ENCODE measurements around the gene ABHD12. TPM values are rescaled to one million over a fixed set of nuclear protein-coding genes. Genes with fewer than 3 reads are reported as not detected.

Gene ABHD12
- polyA plus RNA-seq, 1 donor (not counting 4 experiments of a cell fraction or from before 2014, with no cell fraction given) = 11.2 TPM

DNA sequence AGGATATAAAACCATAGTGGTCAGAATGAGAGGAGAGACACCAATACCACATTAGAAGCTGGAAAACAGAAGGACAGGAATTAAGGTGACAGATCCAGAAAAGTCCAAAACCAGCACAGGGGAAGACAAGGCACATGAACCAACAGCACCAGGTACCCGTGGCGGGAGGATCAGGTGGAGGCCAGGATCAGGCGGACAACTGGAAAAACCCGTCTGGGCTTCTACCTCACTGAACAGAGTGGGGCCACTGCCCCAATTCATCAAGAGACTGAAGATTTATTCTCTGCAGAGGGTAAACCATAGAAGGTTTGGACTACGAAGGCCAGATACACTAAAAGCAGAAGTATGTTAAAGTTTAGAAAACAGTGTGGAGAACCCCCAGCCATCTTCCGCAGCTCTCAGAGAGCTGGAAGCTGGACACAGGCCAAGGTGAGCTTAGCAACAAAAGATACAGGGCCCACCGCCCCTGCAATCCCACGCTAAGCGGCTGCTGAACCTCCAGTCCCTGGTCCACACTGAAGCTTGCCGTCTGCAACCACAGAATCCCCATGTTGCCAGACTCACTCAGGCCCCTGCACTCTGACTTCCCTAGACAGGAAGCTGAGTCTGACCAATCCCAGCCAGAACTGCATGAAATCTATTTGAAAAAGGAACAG, 29.9 kb downstream of the ABHD12 start:
- no peak overlapping the region for H2AFZ ChIP-seq (ENCODE audit: control insufficient read depth, low read length)
- TF ChIP-seq CTCF (optimal IDR thresholded peaks at IDR 0.05 in 1 of 3, IDR thresholded peaks at IDR 0.05 in 1 of 3, conservative IDR thresholded peaks at IDR 0.05 in 1 of 3; ENCODE audit: extremely low read depth in 1 of 3, insufficient read depth in 2 of 3, low read length in 3 of 3) (no peak), EZH2 (IDR thresholded peaks at IDR 0.05; ENCODE audit: low read length) (no peak)
- H3K27me3 ChIP-seq (ENCODE audit: control insufficient read depth, extremely low read depth, insufficient read depth, low read length) = no peaks in the 10 kb centered on the region
- no peak overlapping the region for H3K4me3 ChIP-seq (ENCODE audit: control insufficient read depth in 2 of 3, extremely low read depth in 1 of 3, insufficient read depth in 2 of 3, low read depth in 1 of 3, low read length in 3 of 3)
- H3K9ac ChIP-seq (ENCODE audit: control insufficient read depth, extremely low read depth, insufficient read depth, low read length) = no peak overlapping the region
- no peak overlapping the region for H3K27ac ChIP-seq (ENCODE audit: control insufficient read depth, insufficient read depth, low read length)
- no peaks in the 10 kb centered on the region for H3K79me2 ChIP-seq (ENCODE audit: control insufficient read depth, insufficient read depth, low read length)
- H3K9me1 ChIP-seq (ENCODE audit: control insufficient read depth, extremely low read depth, insufficient read depth, low read length) = no peaks in the 10 kb centered on the region
- dilution Hi-C loops (cut with MboI; ENCODE audit: extremely low pct_ligation_motif_present, low sequenced_read_pairs) = no loop called here
- no peaks in the 10 kb centered on the region for H4K20me1 ChIP-seq (ENCODE audit: control insufficient read depth, extremely low read depth, insufficient read depth, low read length)
- no peak for DNase-seq (ENCODE audit: low read depth, low spot score)
- no peak for FAIRE-seq
- H3K4me1 ChIP-seq (ENCODE audit: control insufficient read depth, extremely low read depth, insufficient read depth, low read length) = peaks cover 2% of the 10 kb centered on the region
- H3K4me2 ChIP-seq (ENCODE audit: control insufficient read depth, extremely low read depth, insufficient read depth, low read depth, low read length) = no peak overlapping the region
- no peaks in the 10 kb centered on the region for H3K9me3 ChIP-seq (ENCODE audit: control insufficient read depth, low read depth, low read length)
- H3K36me3 ChIP-seq (ENCODE audit: control insufficient read depth in 2 of 2, extremely low read depth in 1 of 2, insufficient read depth in 2 of 2, low read length in 2 of 2) = no peaks in the 10 kb centered on the region

DNA sequence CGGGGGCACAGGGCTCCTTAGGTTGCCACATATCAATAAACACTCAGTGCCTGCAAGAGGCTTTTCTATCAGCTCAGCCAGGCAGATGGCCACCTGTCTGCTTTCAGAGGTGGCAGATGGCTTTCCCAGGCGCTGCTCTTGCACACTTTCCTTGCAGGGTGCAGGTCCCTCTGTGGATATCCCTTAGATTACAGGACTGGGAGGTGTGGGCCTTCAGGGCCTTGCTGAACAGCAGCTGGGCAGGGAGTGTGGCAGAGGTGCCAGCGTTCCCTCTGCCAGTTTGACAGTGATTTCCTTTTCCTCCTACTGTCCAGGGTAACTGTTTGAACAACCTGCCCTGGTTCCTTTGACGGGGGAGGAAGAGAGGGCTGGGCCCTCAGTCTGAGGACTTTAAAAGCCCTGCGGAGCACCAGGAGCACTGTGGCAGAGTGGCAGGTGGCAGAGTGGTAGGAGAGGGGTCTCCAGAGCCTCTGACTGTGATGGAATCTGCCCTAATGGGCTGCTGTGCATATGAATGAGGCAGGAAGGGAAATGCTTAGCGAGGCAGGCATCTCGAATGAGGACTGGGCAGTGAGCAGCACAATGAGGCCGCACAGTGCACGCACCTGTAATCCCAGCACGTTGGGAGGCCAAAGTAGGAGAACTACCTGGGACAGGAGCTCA, 34.2 kb downstream of the ABHD12 start:
- no peak for TF ChIP-seq EZH2 (IDR thresholded peaks at IDR 0.05; ENCODE audit: low read length)
- no peak for TF ChIP-seq CTCF (optimal IDR thresholded peaks at IDR 0.05 in 1 of 3, IDR thresholded peaks at IDR 0.05 in 1 of 3, conservative IDR thresholded peaks at IDR 0.05 in 1 of 3; ENCODE audit: extremely low read depth in 1 of 3, insufficient read depth in 2 of 3, low read length in 3 of 3)
- Histone ChIP-seq H4K20me1 (ENCODE audit: control insufficient read depth, extremely low read depth, insufficient read depth, low read length) (no peaks in the 10 kb centered on the region), H3K9ac (ENCODE audit: control insufficient read depth, extremely low read depth, insufficient read depth, low read length) (no peak overlapping the region), H3K27me3 (ENCODE audit: control insufficient read depth, extremely low read depth, insufficient read depth, low read length) (no peaks in the 10 kb centered on the region), H3K4me3 (ENCODE audit: control insufficient read depth in 2 of 3, extremely low read depth in 1 of 3, insufficient read depth in 2 of 3, low read depth in 1 of 3, low read length in 3 of 3) (no peak overlapping the region), H2AFZ (ENCODE audit: control insufficient read depth, low read length) (no peak overlapping the region), H3K4me1 (ENCODE audit: control insufficient read depth, extremely low read depth, insufficient read depth, low read length) (peaks cover 24% of the 10 kb centered on the region), H3K27ac (ENCODE audit: control insufficient read depth, insufficient read depth, low read length) (no peak overlapping the region), H3K9me3 (ENCODE audit: control insufficient read depth, low read depth, low read length) (no peaks in the 10 kb centered on the region), H3K9me1 (ENCODE audit: control insufficient read depth, extremely low read depth, insufficient read depth, low read length) (no peaks in the 10 kb centered on the region), H3K4me2 (ENCODE audit: control insufficient read depth, extremely low read depth, insufficient read depth, low read depth, low read length) (no peak overlapping the region), H3K36me3 (ENCODE audit: control insufficient read depth in 2 of 2, extremely low read depth in 1 of 2, insufficient read depth in 2 of 2, low read length in 2 of 2) (no peaks in the 10 kb centered on the region), H3K79me2 (ENCODE audit: control insufficient read depth, insufficient read depth, low read length) (no peaks in the 10 kb centered on the region)
- FAIRE-seq = no peak
- dilution Hi-C loops (cut with MboI; ENCODE audit: extremely low pct_ligation_motif_present, low sequenced_read_pairs) = no loop called here
- DNase-seq (ENCODE audit: low read depth, low spot score) = no peak

Measured in keratinocyte (primary cell).